Activated CD4-positive, CD25-positive, alpha-beta regulatory T cell (primary cell): Measurements from ENCODE around the gene ORM1.

ENCODE experiments used
- DNase-seq, 4 experiments: peaks; one replicate each; lab custom pipeline; 2025; lab: John Stamatoyannopoulos, UW

ORM1 gene

GRCh38 chr9:114287763-114288192, 35.1 kb upstream of the ORM1 start:
- DNase-seq, result no peak

- DNase-seq, result no peak
Observed at GRCh38 chr9:114288193-114289091, 34.5 kb upstream of the ORM1 start.

GRCh38 chr9:114289106-114289505, 33.8 kb upstream of the ORM1 start:
- no peak for DNase-seq

- DNase-seq, result no peak
Observed at GRCh38 chr9:114289571-114290481, 33.1 kb upstream of the ORM1 start.

- no peak for DNase-seq
Observed at GRCh38 chr9:114290561-114290986, 32.3 kb upstream of the ORM1 start.

- peak; percentile 21 to 62 (median 42) for DNase-seq
Observed at GRCh38 chr9:114291064-114291474, 31.8 kb upstream of the ORM1 start.

- no peak for DNase-seq
Observed at GRCh38 chr9:114291886-114292590, 30.9 kb upstream of the ORM1 start.

- no peak for DNase-seq
Observed at GRCh38 chr9:114294664-114295063, 28.2 kb upstream of the ORM1 start.

- no peak for DNase-seq
Observed at GRCh38 chr9:114296338-114296737, 26.6 kb upstream of the ORM1 start.

GRCh38 chr9:114299286-114300152, 23.4 kb upstream of the ORM1 start:
- DNase-seq, result no peak

GRCh38 chr9:114300153-114300845, 22.6 kb upstream of the ORM1 start:
- no peak for DNase-seq

- no peak for DNase-seq
Observed at GRCh38 chr9:114300846-114301797, 21.8 kb upstream of the ORM1 start.

GRCh38 chr9:114301798-114302565, 20.9 kb upstream of the ORM1 start:
- DNase-seq, result no peak

- no peak for DNase-seq
Observed at GRCh38 chr9:114302727-114303126, 20.2 kb upstream of the ORM1 start.

GRCh38 chr9:114303571-114303970, 19.3 kb upstream of the ORM1 start:
- DNase-seq, result no peak

- no peak for DNase-seq
Observed at GRCh38 chr9:114303977-114304376, 18.9 kb upstream of the ORM1 start.

- DNase-seq, result no peak
Observed at GRCh38 chr9:114304416-114305188, 18.3 kb upstream of the ORM1 start.

- no peak for DNase-seq
Observed at GRCh38 chr9:114307899-114308267, 15.0 kb upstream of the ORM1 start.
